K562 treated with DMSO at 1 percent for 12 hours (cell line): ENCODE results near the gene LRCH3. TPM values are rescaled to one million over a fixed set of nuclear protein-coding genes. Genes with fewer than 3 reads are reported as not detected.

Source experiments
- total RNA-seq: library from RNA; unstranded; fragments of 300-600 nt; gene quantifications from 2 replicates; pipeline ENCODE4 v1.2.3, GENCODE V29; 2022; ENCODE audit not compliant: insufficient read depth

The LRCH3 gene
- 15.5 and 29.5 TPM in 2 replicates for total RNA-seq

DNA sequence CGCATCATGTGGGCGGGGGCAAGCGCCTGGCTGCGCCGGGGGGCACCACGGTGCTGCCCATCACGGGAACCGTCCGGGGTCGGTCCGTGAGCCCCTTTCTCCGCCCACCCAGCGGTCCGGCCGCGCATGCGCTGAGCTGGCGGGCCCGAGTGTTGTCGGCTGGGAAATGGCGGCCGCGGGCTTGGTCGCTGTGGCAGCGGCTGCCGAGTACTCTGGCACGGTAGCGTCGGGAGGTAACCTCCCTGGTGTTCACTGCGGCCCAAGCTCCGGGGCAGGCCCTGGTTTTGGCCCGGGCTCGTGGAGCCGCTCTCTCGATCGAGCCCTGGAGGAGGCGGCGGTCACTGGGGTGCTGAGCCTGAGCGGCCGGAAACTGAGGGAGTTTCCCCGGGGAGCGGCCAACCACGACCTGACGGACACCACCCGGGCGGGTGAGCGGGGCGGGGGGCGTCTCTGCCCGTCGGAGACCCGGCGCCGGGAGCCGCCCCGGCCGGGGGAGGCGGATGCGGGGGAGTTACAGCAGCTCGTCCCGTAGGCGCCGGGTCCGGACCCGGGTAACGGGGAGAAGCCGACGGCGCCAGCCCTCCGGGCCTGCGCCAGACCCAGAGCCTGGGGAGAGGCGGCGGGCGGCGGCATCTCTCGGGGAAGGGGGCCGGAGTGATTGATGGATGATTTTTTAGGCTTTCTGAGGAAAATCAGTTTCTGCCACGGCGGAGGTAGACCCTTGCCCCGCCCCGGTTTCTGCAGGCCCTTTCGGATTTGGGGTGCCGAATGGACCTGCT lies at the start of gene LRCH3:
LRCH3 (plus strand) TSS at position 142 of the 779 bp plus-strand sequence; CDS start at position 167, 25 bp downstream.

DNA sequence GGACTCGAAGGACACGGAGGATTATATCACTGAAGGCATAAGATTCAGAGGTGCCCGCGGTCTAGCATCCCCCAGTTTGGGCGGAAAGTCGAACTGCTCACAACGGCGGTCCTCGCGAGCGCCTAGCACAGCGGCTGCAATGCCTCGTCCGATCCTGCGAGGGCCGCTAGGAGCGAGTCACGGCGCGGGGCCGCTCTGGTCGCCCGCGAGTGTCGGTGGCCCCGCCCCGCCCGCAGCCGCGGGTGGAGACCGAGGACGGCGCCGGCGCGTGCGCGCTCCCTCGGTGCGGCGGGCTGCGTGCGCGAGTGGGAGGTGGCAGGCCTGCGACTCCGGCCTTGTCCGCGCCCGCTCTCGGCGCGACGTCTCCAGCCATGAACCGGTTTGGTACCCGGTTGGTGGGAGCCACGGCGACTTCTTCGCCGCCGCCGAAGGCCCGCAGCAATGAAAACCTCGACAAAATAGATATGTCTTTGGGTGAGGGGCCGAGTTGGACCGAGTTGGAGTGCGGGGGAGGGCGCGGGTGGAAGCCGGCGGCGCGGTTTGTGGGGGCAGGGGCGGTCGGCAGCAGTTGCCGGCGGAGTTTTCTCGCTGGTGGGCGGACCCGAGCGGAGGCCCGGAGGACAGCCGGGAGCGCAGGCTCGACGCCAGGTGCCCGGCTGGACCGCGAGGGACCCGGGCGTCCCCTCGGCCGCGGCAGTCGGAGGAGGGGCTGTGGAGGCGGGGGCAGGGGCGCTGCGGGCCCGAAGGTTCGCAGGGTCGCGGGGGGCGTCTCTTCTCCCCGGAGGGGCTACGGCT lies 41.3 kb upstream of the LRCH3 start, which contains the start of gene FYTTD1:
FYTTD1 (plus strand) TSS at position 283 of the 795 bp plus-strand sequence; CDS start at position 372, 89 bp downstream.

Other genes starting within 250 kb of the LRCH3 start
- not detected in 2 replicates for gene BDH1, start 235.3 kb upstream of the LRCH3 start, total RNA-seq
- gene RUBCN, start 54.4 kb upstream of the LRCH3 start, total RNA-seq = 17.4 and 40.1 TPM in 2 replicates
- 12.0 and 37.8 TPM in 2 replicates for gene FYTTD1, start 41.4 kb upstream of the LRCH3 start, total RNA-seq
- gene RPL35A, start 158.9 kb downstream of the LRCH3 start, total RNA-seq = 2,251 and 3,147 TPM in 2 replicates
- gene LMLN, start 169.0 kb downstream of the LRCH3 start, total RNA-seq = 1.1 and 4.8 TPM in 2 replicates